ENCODE measurements around the gene ACP7. TPM values are rescaled to one million over a fixed set of nuclear protein-coding genes. Genes with fewer than 3 reads are reported as not detected.

Gene ACP7
- total RNA-seq, 4 donors from 2014 or later = 20.8 to 46.5 (median 29.0) TPM

GRCh38 chr19:39128516-39129079 lies 44.4 kb downstream of the ACP7 start:
- TF ChIP-seq POLR2A (IDR thresholded peaks at IDR 0.05) = no peak
- no peak for TF ChIP-seq CTCF (IDR thresholded peaks at IDR 0.05)
- H3K4me3 ChIP-seq (ENCODE audit: low read depth, poor library complexity, severe bottlenecking) = no peak overlapping the region
- WGBS, 2 donors = 40 to 43% methylated on average over 6 of the region's 6 CpGs
- intact Hi-C loops (cut with DNase I; ENCODE audit: low total_unique reads) = loop anchor here (10.0 kb wide), 1 partner anchor 56 kb away; no protein-coding TSS in a partner anchor
- DNase-seq (ENCODE audit: low spot score in 2 of 2) = no peak

- no peak overlapping the region for H3K4me3 ChIP-seq (ENCODE audit: low read depth, poor library complexity, severe bottlenecking)
- intact Hi-C loops (cut with DNase I; ENCODE audit: low total_unique reads) = loop anchor here (10.0 kb wide), 1 partner anchor 56 kb away; no protein-coding TSS in a partner anchor
- no peak for TF ChIP-seq POLR2A (IDR thresholded peaks at IDR 0.05)
- TF ChIP-seq CTCF (IDR thresholded peaks at IDR 0.05) = no peak
- no peak for DNase-seq (ENCODE audit: low spot score in 2 of 2)
- 94 to 97% methylated on average over 11 of the region's 11 CpGs for WGBS, 2 donors
Measured at GRCh38 chr19:39129116-39129515, 44.9 kb downstream of the ACP7 start.

- intact Hi-C loops (cut with DNase I; ENCODE audit: low total_unique reads) = no loop called here
- 69 to 75% methylated on average over 22 of the region's 22 CpGs for WGBS, 2 donors
- TF ChIP-seq CTCF (IDR thresholded peaks at IDR 0.05) (no peak), POLR2A (IDR thresholded peaks at IDR 0.05) (no peak)
- DNase-seq (ENCODE audit: low spot score in 2 of 2) = no peak
- H3K4me3 ChIP-seq (ENCODE audit: low read depth, poor library complexity, severe bottlenecking) = no peak overlapping the region
Measured at GRCh38 chr19:39130337-39131254, 46.4 kb downstream of the ACP7 start.

- no peak for DNase-seq (ENCODE audit: low spot score in 2 of 2)
- H3K4me3 ChIP-seq (ENCODE audit: low read depth, poor library complexity, severe bottlenecking) = no peak overlapping the region
- no peak for TF ChIP-seq CTCF (IDR thresholded peaks at IDR 0.05)
- TF ChIP-seq POLR2A (IDR thresholded peaks at IDR 0.05) = no peak
- WGBS, 2 donors = 46 to 55% methylated on average over 18 of the region's 18 CpGs
- intact Hi-C loops (cut with DNase I; ENCODE audit: low total_unique reads) = no loop called here
Measured at GRCh38 chr19:39131255-39131755, 47.1 kb downstream of the ACP7 start.

- no peak for DNase-seq (ENCODE audit: low spot score in 2 of 2)
- no peak overlapping the region for H3K4me3 ChIP-seq (ENCODE audit: low read depth, poor library complexity, severe bottlenecking)
- TF ChIP-seq POLR2A (IDR thresholded peaks at IDR 0.05) (no peak), CTCF (IDR thresholded peaks at IDR 0.05) (no peak)
- intact Hi-C loops (cut with DNase I; ENCODE audit: low total_unique reads) = no loop called here
- WGBS, 2 donors = 69 to 77% methylated on average over 20 of the region's 20 CpGs
Measured at GRCh38 chr19:39132344-39132969, 48.3 kb downstream of the ACP7 start.

All from lower leg skin (tissue), 4 donors.